ENCODE results near the gene MYO9A.

MYO9A gene

GRCh38 chr15:72118017-72118978 is at the start of gene MYO9A, which contains the start of gene SENP8:
MYO9A (minus strand) TSS chr15:72118150; CDS start chr15:72046563, 71,587 bp downstream.
SENP8 (plus strand) TSS chr15:72118403; CDS start chr15:72139624, 21,221 bp downstream.
- Mint-ChIP-seq H3K4me1 (ENCODE audit: low read depth) (peaks cover 36% of the 10 kb centered on the region), H3K27ac (peak within 1 kb of the TSS; percentile 99), H3K4me3 (peak within 1 kb of the TSS; percentile 96), H3K27me3 (no peaks in the 10 kb centered on the region), H3K9me3 (ENCODE audit: low read depth) (no peaks in the 10 kb centered on the region), H3K36me3 (no peaks in the 10 kb centered on the region)

GRCh38 chr15:72167445-72167844 is 49.5 kb upstream of the MYO9A start:
- no peaks in the 10 kb centered on the region for H3K36me3 Mint-ChIP-seq
- H3K4me1 Mint-ChIP-seq (ENCODE audit: low read depth): peaks cover 3% of the 10 kb centered on the region
- no peak overlapping the region for H3K4me3 Mint-ChIP-seq
- H3K27ac Mint-ChIP-seq: no peak overlapping the region
- H3K9me3 Mint-ChIP-seq (ENCODE audit: low read depth): no peaks in the 10 kb centered on the region
- H3K27me3 Mint-ChIP-seq: no peaks in the 10 kb centered on the region

- H3K27ac Mint-ChIP-seq: no peak overlapping the region
- H3K4me3 Mint-ChIP-seq: no peak overlapping the region
- H3K27me3 Mint-ChIP-seq: no peaks in the 10 kb centered on the region
- H3K9me3 Mint-ChIP-seq (ENCODE audit: low read depth): no peaks in the 10 kb centered on the region
- H3K36me3 Mint-ChIP-seq: no peaks in the 10 kb centered on the region
- H3K4me1 Mint-ChIP-seq (ENCODE audit: low read depth): peaks cover 3% of the 10 kb centered on the region
Measured at GRCh38 chr15:72166716-72167417, 48.9 kb upstream of the MYO9A start.

GRCh38 chr15:72163719-72164118 is 45.8 kb upstream of the MYO9A start:
- peaks cover 2% of the 10 kb centered on the region for H3K4me1 Mint-ChIP-seq (ENCODE audit: low read depth)
- H3K4me3 Mint-ChIP-seq: no peak overlapping the region
- no peaks in the 10 kb centered on the region for H3K27me3 Mint-ChIP-seq
- no peaks in the 10 kb centered on the region for H3K36me3 Mint-ChIP-seq
- no peak overlapping the region for H3K27ac Mint-ChIP-seq
- H3K9me3 Mint-ChIP-seq (ENCODE audit: low read depth): no peaks in the 10 kb centered on the region

GRCh38 chr15:72162569-72162968 is 44.6 kb upstream of the MYO9A start:
- Mint-ChIP-seq H3K27ac (no peak overlapping the region), H3K36me3 (no peaks in the 10 kb centered on the region), H3K9me3 (ENCODE audit: low read depth) (no peaks in the 10 kb centered on the region), H3K4me3 (no peak overlapping the region), H3K27me3 (no peaks in the 10 kb centered on the region), H3K4me1 (ENCODE audit: low read depth) (no peaks in the 10 kb centered on the region)

GRCh38 chr15:72161361-72162132 is 43.6 kb upstream of the MYO9A start:
- H3K36me3 Mint-ChIP-seq: no peaks in the 10 kb centered on the region
- H3K4me3 Mint-ChIP-seq: no peak overlapping the region
- no peaks in the 10 kb centered on the region for H3K9me3 Mint-ChIP-seq (ENCODE audit: low read depth)
- H3K27ac Mint-ChIP-seq: no peak overlapping the region
- H3K4me1 Mint-ChIP-seq (ENCODE audit: low read depth): no peaks in the 10 kb centered on the region
- H3K27me3 Mint-ChIP-seq: no peaks in the 10 kb centered on the region

- Mint-ChIP-seq H3K9me3 (ENCODE audit: low read depth) (no peaks in the 10 kb centered on the region), H3K4me3 (no peak overlapping the region), H3K27me3 (no peaks in the 10 kb centered on the region), H3K36me3 (no peaks in the 10 kb centered on the region), H3K27ac (no peak overlapping the region), H3K4me1 (ENCODE audit: low read depth) (peaks cover 2% of the 10 kb centered on the region)
Measured at GRCh38 chr15:72160696-72161245, 42.8 kb upstream of the MYO9A start.

GRCh38 chr15:72156928-72157327 is 39.0 kb upstream of the MYO9A start:
- H3K27me3 Mint-ChIP-seq: peaks cover 1% of the 10 kb centered on the region
- no peak overlapping the region for H3K4me3 Mint-ChIP-seq
- H3K27ac Mint-ChIP-seq: no peak overlapping the region
- H3K4me1 Mint-ChIP-seq (ENCODE audit: low read depth): peaks cover 6% of the 10 kb centered on the region
- no peaks in the 10 kb centered on the region for H3K9me3 Mint-ChIP-seq (ENCODE audit: low read depth)
- H3K36me3 Mint-ChIP-seq: no peaks in the 10 kb centered on the region

- peak overlapping the region; percentile 19 for H3K27ac Mint-ChIP-seq
- no peaks in the 10 kb centered on the region for H3K36me3 Mint-ChIP-seq
- H3K9me3 Mint-ChIP-seq (ENCODE audit: low read depth): no peaks in the 10 kb centered on the region
- peaks cover 1% of the 10 kb centered on the region for H3K27me3 Mint-ChIP-seq
- H3K4me3 Mint-ChIP-seq: peak overlapping the region; percentile 83
- peaks cover 6% of the 10 kb centered on the region for H3K4me1 Mint-ChIP-seq (ENCODE audit: low read depth)
Measured at GRCh38 chr15:72155635-72156616, 38.0 kb upstream of the MYO9A start.

- Mint-ChIP-seq H3K27me3 (peaks cover 1% of the 10 kb centered on the region), H3K36me3 (no peaks in the 10 kb centered on the region), H3K4me1 (ENCODE audit: low read depth) (peaks cover 6% of the 10 kb centered on the region), H3K27ac (no peak overlapping the region), H3K9me3 (ENCODE audit: low read depth) (no peaks in the 10 kb centered on the region), H3K4me3 (peak overlapping the region; percentile 83)
Measured at GRCh38 chr15:72155003-72155621, 37.2 kb upstream of the MYO9A start.

- no peaks in the 10 kb centered on the region for H3K9me3 Mint-ChIP-seq (ENCODE audit: low read depth)
- H3K4me3 Mint-ChIP-seq: no peak overlapping the region
- H3K27me3 Mint-ChIP-seq: peaks cover 1% of the 10 kb centered on the region
- H3K27ac Mint-ChIP-seq: no peak overlapping the region
- H3K4me1 Mint-ChIP-seq (ENCODE audit: low read depth): peaks cover 6% of the 10 kb centered on the region
- H3K36me3 Mint-ChIP-seq: no peaks in the 10 kb centered on the region
Measured at GRCh38 chr15:72154316-72154715, 36.4 kb upstream of the MYO9A start.

- Mint-ChIP-seq H3K27ac (no peak overlapping the region), H3K9me3 (ENCODE audit: low read depth) (no peaks in the 10 kb centered on the region), H3K27me3 (peaks cover 1% of the 10 kb centered on the region), H3K36me3 (no peaks in the 10 kb centered on the region), H3K4me3 (no peak overlapping the region), H3K4me1 (ENCODE audit: low read depth) (peaks cover 6% of the 10 kb centered on the region)
Measured at GRCh38 chr15:72153269-72154000, 35.5 kb upstream of the MYO9A start.

- Mint-ChIP-seq H3K4me1 (ENCODE audit: low read depth) (no peaks in the 10 kb centered on the region), H3K27me3 (no peaks in the 10 kb centered on the region), H3K9me3 (ENCODE audit: low read depth) (no peaks in the 10 kb centered on the region), H3K36me3 (no peaks in the 10 kb centered on the region), H3K27ac (no peak overlapping the region), H3K4me3 (no peak overlapping the region)
Measured at GRCh38 chr15:72147418-72147817, 29.5 kb upstream of the MYO9A start.

Data from activated naive CD8-positive, alpha-beta T cell (primary cell).